H1 (cell line): Measurements from ENCODE around the gene CKAP5. TPM values are rescaled to one million over a fixed set of nuclear protein-coding genes. Genes with fewer than 3 reads are reported as not detected.

ENCODE experiments used
- CTCF ChIA-PET: fragments of 300-600 bp; sonication (Branson Sonifier 250); formaldehyde crosslinking; loops from one replicate; lab custom pipeline; 2021; ENCODE audit not compliant: partially characterized antibody; lab: Charles Lee
- POLR2A ChIA-PET: fragments of 300-600 bp; sonication (Branson Sonifier 250); formaldehyde crosslinking; loops from one replicate; lab custom pipeline; 2021; ENCODE audit warnings: inconsistent platforms; ENCODE audit not compliant: partially characterized antibody; lab: Charles Lee
- DNase-seq, 2 experiments: peaks; one replicate each; pipeline versions ENCODE4 v3.0.0 to v3.0.0-alpha.2; 2010 to 2022; ENCODE audit warnings: low spot score in 2 of 2, low read depth in 1 of 2, mixed read lengths in 1 of 2
- FAIRE-seq: peaks from 2 replicates; lab custom pipeline; 2011; peaks lifted over from hg19 to GRCh38; lab: Jason Lieb, UNC
- H2AFZ ChIP-seq: 2 replicates; pipeline ENCODE4 v1.8.1; 2012; ENCODE audit warnings: low read length, inconsistent platforms
- H2AK5ac ChIP-seq: 2 replicates; pipeline ENCODE4 v1.6.1; 2013; ENCODE audit warnings: low read depth, low read length
- H2BK120ac ChIP-seq: replicated peaks from 2 replicates; pipeline ENCODE3; 2013; ENCODE audit warnings: low read depth, low read length, inconsistent platforms
- H2BK12ac ChIP-seq: 2 replicates; pipeline ENCODE4 v1.6.1; 2013; ENCODE audit warnings: low read depth, low read length
- H2BK15ac ChIP-seq: 2 replicates; pipeline ENCODE4 v1.6.1; 2013; ENCODE audit warnings: low read length
- H2BK20ac ChIP-seq: 2 replicates; pipeline ENCODE4 v1.6.1; 2013; ENCODE audit warnings: low read length
- H2BK5ac ChIP-seq: 2 replicates; pipeline ENCODE4 v1.6.1; 2013; ENCODE audit warnings: low read depth, low read length
- H3K14ac ChIP-seq: 2 replicates; pipeline ENCODE4 v1.6.1; 2013; ENCODE audit warnings: inconsistent platforms; ENCODE audit not compliant: insufficient read length
- H3K18ac ChIP-seq: 2 replicates; pipeline ENCODE4 v1.6.1; 2013; ENCODE audit warnings: low read length; ENCODE audit errors: extremely low read depth
- H3K23ac ChIP-seq: 2 replicates; pipeline ENCODE4 v1.6.1; 2013; ENCODE audit warnings: inconsistent platforms; ENCODE audit not compliant: insufficient read length
- H3K23me2 ChIP-seq: 2 replicates; pipeline ENCODE4 v1.6.1; 2013; ENCODE audit warnings: low read depth, low read length
- H3K27ac ChIP-seq: 2 replicates; pipeline ENCODE4 v1.6.1; 2011; ENCODE audit warnings: low read depth, low read length, inconsistent platforms
- H3K27me3 ChIP-seq, 4 experiments: replicated peaks in 1 of 4; 1 replicate in 1 of 4; 2 replicates in 3 of 4; pipeline versions ENCODE4 v1.6.1 to v1.8.1; 2011 to 2013; ENCODE audit warnings: low read length in 3 of 4, mild to moderate bottlenecking in 3 of 4, inconsistent platforms in 2 of 4, mixed read lengths in 2 of 4, moderate library complexity in 1 of 4; ENCODE audit not compliant: control insufficient read depth in 3 of 4, insufficient read depth in 3 of 4; ENCODE audit errors: extremely low read depth in 1 of 4
- H3K36me3 ChIP-seq, 4 experiments: 2 replicates each; pipeline versions ENCODE4 v1.6.1 to v1.8.1; 2011 to 2013; ENCODE audit warnings: mild to moderate bottlenecking in 4 of 4, low read length in 3 of 4, moderate library complexity in 2 of 4, control low read depth in 1 of 4, inconsistent platforms in 1 of 4; ENCODE audit not compliant: insufficient read depth in 4 of 4, control insufficient read depth in 2 of 4
- H3K4ac ChIP-seq: replicated peaks from 2 replicates; pipeline ENCODE3; 2013; ENCODE audit warnings: low read length, low read depth, mixed read lengths, inconsistent platforms; ENCODE audit not compliant: insufficient read length
- H3K4me1 ChIP-seq, 4 experiments: replicated peaks in 1 of 4; 1 replicate in 1 of 4; 2 replicates in 3 of 4; pipeline versions ENCODE4 v1.6.1 to v1.8.1; 2011 to 2013; ENCODE audit warnings: low read length in 3 of 4, inconsistent platforms in 2 of 4, mixed read lengths in 1 of 4; ENCODE audit not compliant: insufficient read depth in 4 of 4, control insufficient read depth in 3 of 4
- H3K4me2 ChIP-seq, 2 experiments: 2 replicates each; pipeline versions ENCODE4 v1.6.1 to v1.8.1; 2011 to 2013; ENCODE audit warnings: low read depth in 2 of 2, low read length in 2 of 2, control low read depth in 1 of 2, inconsistent platforms in 1 of 2, mild to moderate bottlenecking in 1 of 2; ENCODE audit not compliant: insufficient read depth in 1 of 2
- H3K4me3 ChIP-seq, 4 experiments: fragments of 200-600, 300-600 bp in 1 of 4; sonication (generic), shearing (Covaris generic), sonication (Bioruptor Twin) in 1 of 4; 2 replicates each; pipeline versions ENCODE4 v1.5.1 to v1.8.1; 2011 to 2016; ENCODE audit warnings: low read length in 4 of 4, low read depth in 3 of 4, control low read depth in 2 of 4, inconsistent platforms in 2 of 4, mild to moderate bottlenecking in 2 of 4, mixed read lengths in 1 of 4, moderate library complexity in 1 of 4; ENCODE audit not compliant: insufficient read depth in 2 of 4; ENCODE audit errors: extremely low read depth in 1 of 4
- H3K56ac ChIP-seq: replicated peaks from 2 replicates; pipeline ENCODE3; 2013; ENCODE audit warnings: low read depth, mild to moderate bottlenecking, mixed read lengths, low read length, inconsistent platforms; ENCODE audit not compliant: insufficient read length
- H3K79me1 ChIP-seq: 2 replicates; pipeline ENCODE4 v1.6.1; 2013; ENCODE audit warnings: low read depth, low read length, control low read depth
- H3K79me2 ChIP-seq, 2 experiments: 2 replicates each; pipeline versions ENCODE4 v1.6.1 to v1.8.1; 2012 to 2013; ENCODE audit warnings: low read length in 2 of 2, mild to moderate bottlenecking in 2 of 2, inconsistent platforms in 1 of 2; ENCODE audit not compliant: insufficient read depth in 2 of 2, control insufficient read depth in 1 of 2
- H3K9ac ChIP-seq, 4 experiments: replicated peaks in 1 of 4; 1 replicate in 1 of 4; 2 replicates in 3 of 4; pipeline versions ENCODE4 v1.6.1 to v1.8.1; 2011 to 2013; ENCODE audit warnings: low read depth in 3 of 4, low read length in 3 of 4, control low read depth in 2 of 4, mild to moderate bottlenecking in 2 of 4, moderate library complexity in 2 of 4, inconsistent platforms in 1 of 4; ENCODE audit errors: extremely low read depth in 1 of 4
- H3K9me3 ChIP-seq, 2 experiments: 2 replicates each; pipeline versions ENCODE4 v1.6.1 to v1.8.1; 2012 to 2013; ENCODE audit warnings: mild to moderate bottlenecking in 2 of 2, moderate library complexity in 2 of 2, control low read depth in 1 of 2, inconsistent platforms in 1 of 2, low read depth in 1 of 2, low read length in 1 of 2, mixed read lengths in 1 of 2; ENCODE audit not compliant: insufficient read depth in 2 of 2
- H4K20me1 ChIP-seq, 2 experiments: replicated peaks in 1 of 2; 2 replicates each; pipeline versions ENCODE3 to v1.8.1; 2011 to 2013; ENCODE audit warnings: inconsistent platforms in 2 of 2, low read length in 2 of 2, mild to moderate bottlenecking in 1 of 2; ENCODE audit not compliant: insufficient read depth in 2 of 2, control insufficient read depth in 1 of 2
- H4K5ac ChIP-seq: 2 replicates; pipeline ENCODE4 v1.6.1; 2013; ENCODE audit warnings: low read length, low read depth, mixed read lengths, inconsistent platforms; ENCODE audit not compliant: insufficient read length
- H4K8ac ChIP-seq: 2 replicates; pipeline ENCODE4 v1.8.0; 2013; ENCODE audit warnings: mild to moderate bottlenecking, moderate library complexity, low read length, inconsistent platforms; ENCODE audit not compliant: insufficient read depth; ENCODE audit errors: extremely low read depth
- H4K91ac ChIP-seq: replicated peaks from 2 replicates; pipeline ENCODE3; 2013; ENCODE audit warnings: low read length, mixed read lengths, inconsistent platforms; ENCODE audit not compliant: insufficient read length
- GABPA ChIP-seq: IDR thresholded peaks from 2 replicates; pipeline ENCODE4 v1.6.1; 2011; ENCODE audit warnings: mild to moderate bottlenecking, low read length, moderate library complexity, borderline replicate concordance; ENCODE audit not compliant: insufficient read depth
- WGBS, 2 experiments: shearing (Covaris generic) in 1 of 2; methylation state at CpG; one replicate each; pipeline versions ENCODE4 v1.1.6 to v1.1.7; 2013 to 2015; ENCODE audit warnings: low lambda C conversion rate in 2 of 2, mixed read lengths in 2 of 2, inconsistent platforms in 1 of 2, low coverage in 1 of 2, missing lambda C conversion rate in 1 of 2; ENCODE audit not compliant: insufficient replicate concordance in 2 of 2, insufficient coverage in 1 of 2, insufficient read length in 1 of 2; ENCODE audit errors: extremely low coverage in 1 of 2, missing lambda C conversion rate in 1 of 2; 5-methylcytosine and 5-hydroxymethylcytosine counted together
- polyA plus RNA-seq, 7 experiments: library from polyadenylated mRNA; depleted of rRNA in 3 of 7; stranded (reverse) in 5 of 7; unstranded in 2 of 7; fragments of >200 nt in 5 of 7; fragments of 200-250 nt in 2 of 7; gene quantifications; 1 replicate in 5 of 7; 2 replicates in 1 of 7; 4 replicates in 1 of 7; pipeline versions ENCODE4 v1.2.1 to v1.2.3, GENCODE V29; 2011 to 2013; ENCODE audit warnings: missing spikeins in 2 of 7, mixed read lengths in 2 of 7
- total RNA-seq: library from RNA; stranded (reverse); fragmentation: NEBNext Ultra II Directional; extraction: Animal tissue kit (Norgen Biotek cat#: 25700); gene quantifications from 2 replicates; pipeline ENCODE4 v1.2.1, GENCODE V29; 2021

Gene CKAP5
- total and polyA plus RNA-seq, 2 of the 8 experiments (the other 6 are each of a cell fraction or from before 2014, with no cell fraction given), result 64.8 to 185 TPM

DNA sequence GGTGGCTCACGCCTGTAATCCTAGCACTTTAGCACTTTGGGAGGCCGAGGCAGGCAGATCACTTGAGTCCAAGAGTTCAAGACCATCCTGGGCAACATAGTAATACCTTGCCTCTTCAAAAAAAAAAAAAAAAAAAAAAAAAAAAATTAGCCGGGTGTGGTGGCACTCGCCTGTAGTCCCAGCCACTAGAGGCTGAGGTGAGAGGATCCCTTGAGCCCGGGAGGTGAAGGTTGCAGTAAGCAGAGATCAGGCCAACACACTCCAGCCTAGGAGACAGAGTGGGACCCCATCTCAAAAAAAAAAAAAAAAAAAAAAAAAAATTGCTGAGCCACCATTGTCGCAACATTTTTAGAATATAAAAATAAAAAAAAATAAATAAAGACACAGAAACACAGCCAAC is 7.6 kb downstream of the CKAP5 start:
- Histone ChIP-seq H3K56ac (no peak overlapping the region), H3K27ac (no peak overlapping the region), H2BK120ac (no peak overlapping the region), H2BK15ac (no peak overlapping the region), H3K79me1 (peaks cover 8% of the 10 kb centered on the region), H4K5ac (no peak overlapping the region), H2AK5ac (no peak overlapping the region), H4K20me1 (peaks cover 10 to 13% of the 10 kb centered on the region in 2 experiments), H2BK20ac (no peak overlapping the region), H3K4me3 (no peak overlapping the region), H3K4me1 (peaks cover 0 to 8% (median 4%) of the 10 kb centered on the region in 4 experiments; a peak in 5 of 7 replicates), H3K18ac (no peak overlapping the region), H3K36me3 (no peaks in the 10 kb centered on the region; a peak in 1 of 8 replicates), H3K79me2 (peaks cover 30 to 98% of the 10 kb centered on the region in 2 experiments), H3K14ac (no peak overlapping the region), H2AFZ (no peak overlapping the region), H3K27me3 (no peaks in the 10 kb centered on the region), H3K9ac (no peak overlapping the region), H2BK5ac (no peak overlapping the region), H3K23ac (no peak overlapping the region), H3K9me3 (no peaks in the 10 kb centered on the region), H3K4me2 (no peak overlapping the region), H4K8ac (no peak overlapping the region), H3K4ac (no peak overlapping the region), H2BK12ac (no peak overlapping the region), H4K91ac (no peak overlapping the region), H3K23me2 (no peaks in the 10 kb centered on the region)
- WGBS, 2 experiments, result 75% methylated on average over 4 of the region's 6 CpGs; no CpG with 5 or more reads in 1 of the 2 experiments
- FAIRE-seq (no peak), DNase-seq (peak in 1 of 2 experiments; percentile 37)
- ChIA-PET CTCF (no interaction called here), POLR2A (interaction anchor here (1.3 to 2.5 kb wide), 2 partner anchors 8 to 12 kb away, joined by 4 to 7 read pairs; partner anchors contain the start of gene CKAP5)
- no peak for TF ChIP-seq GABPA
